SH-SY5Y (cell line): ENCODE measurements around the gene SLC66A1.
"Not testable (repeated sequence)": the region's sequence is repeated elsewhere in the genome, so short reads cannot be mapped to it uniquely, and the experiment has no call there.

Experiments used
- GATA2 ChIP-seq: IDR thresholded peaks from 2 replicates; pipeline ENCODE4 v1.6.1; 2011; ENCODE audit warnings: mild to moderate bottlenecking, low read depth, low read length
- GATA3 ChIP-seq: IDR thresholded peaks from 2 replicates; pipeline ENCODE4 v1.6.1; 2011; ENCODE audit warnings: low read depth, mild to moderate bottlenecking, low read length, moderate library complexity

The SLC66A1 gene, protein sequence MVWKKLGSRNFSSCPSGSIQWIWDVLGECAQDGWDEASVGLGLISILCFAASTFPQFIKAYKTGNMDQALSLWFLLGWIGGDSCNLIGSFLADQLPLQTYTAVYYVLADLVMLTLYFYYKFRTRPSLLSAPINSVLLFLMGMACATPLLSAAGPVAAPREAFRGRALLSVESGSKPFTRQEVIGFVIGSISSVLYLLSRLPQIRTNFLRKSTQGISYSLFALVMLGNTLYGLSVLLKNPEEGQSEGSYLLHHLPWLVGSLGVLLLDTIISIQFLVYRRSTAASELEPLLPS

DNA sequence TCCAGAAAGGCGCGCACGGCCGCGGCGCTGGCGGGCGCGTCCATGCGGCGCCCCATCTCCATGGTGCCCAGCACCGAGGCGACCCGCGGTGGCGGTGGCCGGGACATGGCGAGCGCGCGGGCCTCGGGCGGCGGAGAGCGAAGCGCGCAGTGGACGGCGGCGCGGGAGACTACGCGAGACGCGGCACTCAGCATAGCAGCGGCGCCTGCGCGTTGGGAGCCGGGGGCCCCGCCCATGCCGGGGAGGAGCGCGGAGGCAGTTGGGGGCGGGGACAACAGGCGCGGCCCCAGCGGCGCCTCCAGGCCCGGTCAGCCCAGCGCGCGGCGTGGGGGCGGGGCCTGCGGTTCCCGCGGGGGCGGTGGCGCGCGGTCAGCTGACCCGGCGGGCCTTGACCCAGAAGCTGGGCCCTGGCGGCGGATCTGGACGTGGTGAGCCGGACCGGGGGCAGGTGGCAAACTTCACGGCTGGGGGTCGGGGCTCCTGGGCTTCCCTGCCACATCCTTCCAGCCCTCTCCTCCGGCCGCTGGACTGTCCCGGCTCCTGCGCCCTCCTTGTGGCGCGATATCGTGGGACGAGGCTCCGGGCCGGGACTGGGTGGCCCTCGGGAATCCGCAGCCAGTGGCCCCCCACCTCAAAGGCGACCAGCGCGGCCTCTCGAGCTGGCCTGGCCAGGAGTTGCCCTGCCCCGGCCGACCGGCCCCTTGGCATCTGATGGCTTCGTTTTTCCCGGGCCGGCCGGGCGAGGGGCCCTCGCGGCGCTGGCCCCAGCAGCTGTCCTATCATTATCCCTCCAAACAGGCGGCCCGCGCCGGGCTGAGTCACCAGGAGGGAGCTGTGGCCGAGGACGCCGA is at the start of gene SLC66A1, which contains the start of gene AKR7A2:
Gene SLC66A1 (plus strand): TSS at position 396 of the 851 bp plus-strand sequence. CDS start 5,352 bp downstream, outside the sequence.
Gene AKR7A2 (minus strand): TSS at position 214 of the 851 bp plus-strand sequence. CDS start 20 bp downstream, at position 194.
- TF ChIP-seq GATA2, result no peak; the same call in 1 of the 2 replicates
- no peak for TF ChIP-seq GATA3

DNA sequence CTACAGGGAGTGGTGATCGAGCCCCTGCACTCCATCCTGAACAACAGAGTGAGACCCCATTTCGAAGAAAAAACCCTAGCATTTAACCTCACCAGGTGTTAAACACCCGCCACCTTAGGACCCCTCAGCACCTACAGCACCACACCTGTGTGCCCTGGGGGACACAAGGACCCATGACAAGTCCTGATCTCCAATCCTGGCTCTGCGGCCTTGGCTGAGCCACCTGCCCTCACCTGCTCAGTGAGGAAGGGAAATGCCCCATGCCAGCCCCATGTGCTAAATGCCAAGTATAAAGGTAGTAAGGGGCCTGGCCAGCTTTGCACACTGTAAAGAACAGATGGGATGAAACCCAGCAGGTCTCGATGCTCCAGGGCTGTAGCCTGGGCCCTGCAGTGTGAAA is 49.4 kb upstream of the SLC66A1 start:
- TF ChIP-seq GATA3 (no peak), GATA2 (no peak)

DNA sequence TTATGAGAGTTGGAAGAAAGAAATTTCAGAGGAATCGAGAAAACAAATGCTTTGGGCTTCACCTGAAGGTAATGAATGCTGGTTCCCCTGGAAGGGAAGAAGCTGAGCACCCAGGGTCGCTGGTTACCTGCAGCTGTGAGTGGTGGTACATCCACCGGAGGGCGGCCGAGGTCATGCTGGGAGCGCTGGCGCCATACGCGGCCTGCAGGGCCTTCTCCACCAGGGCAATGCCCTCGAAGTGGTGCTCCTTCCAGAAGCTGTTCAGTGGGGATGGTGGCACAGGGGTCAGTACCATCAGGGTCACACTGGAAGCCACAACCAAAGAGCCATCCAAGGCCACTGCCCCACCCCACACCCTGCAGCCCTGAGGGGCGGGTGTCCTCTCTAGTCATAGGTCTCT is 43.7 kb upstream of the SLC66A1 start:
- TF ChIP-seq GATA3 (no peak), GATA2 (no peak)

DNA sequence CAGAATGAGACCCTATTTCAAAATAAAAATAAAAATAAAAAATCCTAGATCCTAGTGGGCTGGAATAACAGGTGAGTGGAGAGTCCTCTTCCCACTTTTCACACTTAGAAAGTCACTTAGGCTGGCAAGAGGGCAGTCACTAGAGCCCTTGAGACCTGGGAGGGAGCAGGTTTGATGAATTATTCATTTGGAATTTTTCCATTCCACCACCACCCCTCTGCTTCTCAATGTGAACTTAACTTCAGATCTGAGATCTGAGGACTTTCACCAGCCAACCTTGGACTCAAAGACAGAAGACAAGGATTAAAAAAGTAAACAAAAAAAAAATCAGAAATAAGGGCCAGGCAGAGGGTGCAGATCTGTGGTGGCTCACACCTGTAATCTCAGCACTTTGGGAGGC is 40.1 kb upstream of the SLC66A1 start:
- TF ChIP-seq GATA3 (no peak), GATA2 (no peak)

DNA sequence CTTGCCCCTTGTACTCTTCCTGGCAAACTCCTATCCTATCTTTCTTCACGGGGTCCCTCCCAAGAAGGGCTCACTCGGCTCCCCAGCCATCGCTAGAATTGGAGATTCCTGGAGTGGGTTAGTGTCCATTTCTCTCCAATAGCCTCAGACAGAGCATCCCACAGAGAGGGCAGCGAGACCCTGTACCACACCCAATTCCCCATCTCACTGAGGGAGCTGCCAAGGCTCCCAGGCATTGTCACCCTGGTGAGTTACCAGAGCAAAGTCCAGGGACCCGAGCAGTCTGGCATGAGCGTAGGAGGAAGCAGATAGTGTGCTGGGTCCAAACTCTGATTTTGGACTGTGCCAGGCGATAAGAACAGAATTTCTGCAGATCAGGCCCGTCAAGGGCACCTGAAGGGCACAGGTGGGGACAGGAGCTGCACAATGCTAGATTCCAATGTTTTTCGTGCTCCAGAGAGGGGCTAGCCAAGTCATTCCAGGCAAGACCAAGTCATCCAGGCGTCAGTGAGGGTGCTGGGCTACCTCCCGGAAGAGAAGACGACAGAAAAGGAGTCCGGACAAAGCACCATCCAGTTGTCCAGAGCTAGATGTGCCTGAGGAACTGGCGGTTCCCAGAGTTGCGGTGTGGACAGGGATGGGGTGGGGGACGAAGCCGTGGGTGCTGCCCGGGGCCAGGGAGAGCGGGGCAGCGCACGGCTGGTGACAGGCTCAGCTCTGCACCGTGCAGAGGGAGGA is 38.9 kb upstream of the SLC66A1 start:
- TF ChIP-seq GATA3 (no peak), GATA2 (no peak)

DNA sequence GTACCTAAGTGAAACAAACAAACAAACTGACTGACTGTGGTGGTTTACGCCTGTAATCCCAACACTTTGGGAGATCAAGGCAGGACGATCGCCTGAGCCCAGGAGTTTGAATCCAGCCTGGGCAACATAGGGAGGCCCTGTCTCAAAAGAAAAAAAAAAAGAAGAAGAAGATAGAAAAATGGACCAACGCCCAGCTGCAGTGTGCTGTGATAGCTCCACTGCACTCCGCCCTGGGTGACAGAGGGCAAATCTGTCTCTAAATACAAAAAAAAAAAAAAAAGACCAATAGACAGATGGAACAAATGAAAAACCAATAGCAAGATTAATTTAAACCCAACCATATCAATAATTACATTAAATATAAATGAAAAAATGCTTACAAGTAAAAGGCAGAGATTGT is 37.5 kb upstream of the SLC66A1 start:
- TF ChIP-seq GATA3, result no peak
- no peak for TF ChIP-seq GATA2

DNA sequence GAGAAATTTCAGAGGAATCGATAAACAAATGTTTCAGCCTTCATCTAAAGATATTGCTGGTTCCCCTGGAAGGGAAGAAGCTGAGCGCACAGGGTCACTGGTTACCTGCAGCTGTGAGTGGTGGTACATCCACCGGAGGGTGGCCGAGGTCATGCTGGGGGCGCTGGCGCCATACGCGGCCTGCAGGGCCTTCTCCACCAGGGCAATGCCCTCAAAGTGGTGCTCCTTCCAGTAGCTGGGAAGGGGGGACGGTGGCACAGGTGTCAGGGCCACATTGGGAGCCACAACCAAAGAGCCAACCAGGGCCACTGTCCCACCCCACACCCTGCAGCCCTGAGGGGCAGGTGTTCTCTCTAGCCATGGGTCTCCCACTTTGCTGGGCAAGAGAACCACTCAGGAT is 28.2 kb upstream of the SLC66A1 start:
- TF ChIP-seq GATA3 (no peak), GATA2 (no peak)

DNA sequence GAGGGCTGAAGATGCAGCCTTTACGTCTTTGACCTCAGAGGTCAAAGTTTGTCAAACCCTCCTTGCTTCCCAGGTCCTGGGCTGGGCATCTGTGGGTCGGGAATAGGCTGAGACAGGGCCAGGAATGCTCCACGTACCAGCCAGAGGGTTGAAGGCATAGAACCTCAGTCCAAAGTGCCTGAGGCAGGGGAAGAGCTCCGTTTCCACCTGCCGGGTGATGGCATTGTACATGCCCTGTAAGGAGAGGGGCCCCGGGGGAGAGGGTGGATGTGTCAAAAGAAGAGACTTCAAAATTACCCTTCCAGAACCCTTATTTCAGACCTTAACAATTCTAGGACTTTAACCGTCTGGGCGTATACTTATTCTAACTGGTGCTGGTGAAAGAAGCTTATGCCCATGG is 27.2 kb upstream of the SLC66A1 start:
- TF ChIP-seq GATA3, result no peak
- no peak for TF ChIP-seq GATA2

DNA sequence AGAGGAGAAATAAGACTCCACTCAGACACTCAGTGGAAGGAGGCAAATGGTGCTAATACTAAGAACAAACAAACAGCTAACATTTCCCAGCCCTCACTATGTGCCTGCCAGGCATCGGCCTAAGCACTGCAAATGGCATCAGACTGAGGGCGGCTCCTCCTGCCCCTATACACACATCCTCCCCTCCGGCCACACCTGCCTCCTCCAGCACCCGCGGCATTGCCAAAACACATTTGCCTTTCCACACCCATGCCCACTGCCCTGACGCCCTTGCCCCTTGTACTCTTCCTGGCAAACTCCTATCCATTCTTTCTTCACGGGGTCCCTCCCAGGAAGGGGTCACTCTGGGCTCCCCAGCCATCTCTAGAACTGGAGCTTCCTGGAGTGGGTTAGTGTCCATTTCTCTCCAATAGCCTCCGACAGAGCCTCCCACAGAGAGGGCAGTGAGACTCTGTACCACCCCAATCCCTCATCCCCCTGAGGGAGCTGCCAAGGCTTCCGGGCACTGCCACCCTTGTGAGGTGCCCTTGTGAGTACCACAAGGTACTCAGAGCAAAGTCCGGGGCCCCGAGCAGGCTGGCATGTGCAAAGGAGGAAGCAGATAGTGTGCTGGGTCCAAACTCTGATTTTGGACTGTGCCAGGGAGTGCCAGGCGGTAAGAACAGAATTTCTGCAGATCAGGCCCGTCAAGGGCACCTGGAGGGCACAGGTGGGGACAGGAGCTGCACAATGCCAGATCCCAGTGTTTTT is 24.5 kb upstream of the SLC66A1 start:
- TF ChIP-seq GATA3, result no peak
- TF ChIP-seq GATA2, result no peak

DNA sequence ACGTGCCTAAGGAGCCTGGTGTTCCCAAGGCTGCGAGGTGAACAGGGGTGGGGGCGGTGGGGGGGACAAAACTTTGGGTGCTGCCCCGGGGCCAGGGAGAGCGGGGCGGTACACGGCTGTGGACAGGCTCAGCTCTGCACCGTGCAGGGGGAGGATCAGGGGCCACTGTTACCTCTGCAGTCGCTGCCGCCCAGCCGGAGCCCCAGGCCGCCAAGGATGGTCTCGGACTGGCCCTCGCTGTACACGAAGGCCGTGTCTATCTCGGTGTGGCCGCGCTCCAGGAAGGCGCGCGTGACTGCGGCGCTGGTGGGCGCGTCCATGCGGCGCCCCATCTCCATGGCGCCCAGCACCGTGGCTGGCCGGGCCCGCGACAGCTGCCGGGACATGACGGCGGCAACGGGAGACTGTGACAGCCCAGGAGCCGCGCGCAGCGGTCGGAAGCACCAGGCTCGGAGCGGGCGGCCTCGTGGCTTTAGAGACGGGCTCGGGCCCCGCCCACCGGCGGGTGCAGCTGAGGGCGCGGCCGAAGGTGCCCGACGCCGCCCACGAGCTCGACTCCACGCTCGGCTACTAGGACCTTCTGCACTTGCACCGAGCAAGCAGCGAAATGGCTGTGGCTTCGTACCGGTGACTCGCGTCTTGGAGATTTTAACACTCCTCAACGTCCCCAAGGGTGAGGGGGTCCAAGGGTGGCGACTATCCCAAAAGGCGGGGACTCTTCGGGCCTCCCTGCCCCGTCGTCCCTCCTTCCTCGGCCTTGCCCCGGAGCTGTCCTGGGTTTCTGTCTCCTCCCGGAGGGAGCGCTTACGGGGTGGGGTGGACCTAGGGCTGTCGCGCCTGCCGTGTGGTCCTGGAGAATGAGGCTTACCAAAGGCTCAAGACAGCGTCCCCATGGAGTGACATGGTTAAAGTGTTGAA is 23.5 kb upstream of the SLC66A1 start, which contains the start of gene AKR7A3:
Gene AKR7A3 (minus strand): TSS at position 447 of the 918 bp plus-strand sequence. CDS start 61 bp downstream, at position 386.
- not testable (repeated sequence) for TF ChIP-seq GATA2, GATA3

DNA sequence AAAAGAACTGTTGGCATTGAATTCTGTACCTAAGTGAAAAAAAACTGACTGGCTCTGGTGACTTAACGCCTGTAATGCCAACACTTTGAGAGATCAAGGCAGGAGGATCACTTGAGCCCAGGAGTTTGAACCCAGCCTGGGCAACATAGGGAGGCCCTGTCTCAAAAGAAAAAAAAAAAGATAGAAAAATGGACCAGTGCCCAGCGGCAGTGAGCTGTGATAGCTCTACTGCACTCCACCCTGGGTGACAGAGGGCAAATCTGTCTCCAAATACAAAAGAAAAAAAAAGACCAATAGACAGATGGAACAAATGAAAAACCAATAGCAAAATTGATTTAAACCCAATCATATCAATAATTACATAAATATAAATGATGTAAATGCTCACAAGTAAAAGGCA is 22.9 kb upstream of the SLC66A1 start:
- TF ChIP-seq GATA3 (no peak), GATA2 (no peak)

DNA sequence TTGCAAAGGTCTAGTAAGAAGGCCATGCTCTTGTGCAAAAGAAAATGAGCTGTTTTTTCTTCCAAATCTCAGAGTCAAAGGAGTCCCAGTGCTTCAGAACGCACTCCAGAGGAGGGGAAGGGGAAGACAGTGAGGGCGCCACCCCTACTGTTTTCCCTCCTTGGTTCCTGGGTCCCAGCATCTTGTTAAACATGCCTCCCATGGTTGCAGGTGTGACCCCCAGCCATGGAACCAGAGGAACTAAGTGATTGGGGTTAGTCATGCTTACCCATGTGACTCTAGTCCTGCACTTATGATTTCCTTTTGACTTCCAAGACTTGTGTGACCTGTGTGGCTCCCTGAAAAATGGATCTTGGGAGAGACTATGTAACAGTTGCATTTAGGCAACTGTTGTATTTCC is 17.5 kb upstream of the SLC66A1 start:
- TF ChIP-seq GATA2, result no peak
- no peak for TF ChIP-seq GATA3

DNA sequence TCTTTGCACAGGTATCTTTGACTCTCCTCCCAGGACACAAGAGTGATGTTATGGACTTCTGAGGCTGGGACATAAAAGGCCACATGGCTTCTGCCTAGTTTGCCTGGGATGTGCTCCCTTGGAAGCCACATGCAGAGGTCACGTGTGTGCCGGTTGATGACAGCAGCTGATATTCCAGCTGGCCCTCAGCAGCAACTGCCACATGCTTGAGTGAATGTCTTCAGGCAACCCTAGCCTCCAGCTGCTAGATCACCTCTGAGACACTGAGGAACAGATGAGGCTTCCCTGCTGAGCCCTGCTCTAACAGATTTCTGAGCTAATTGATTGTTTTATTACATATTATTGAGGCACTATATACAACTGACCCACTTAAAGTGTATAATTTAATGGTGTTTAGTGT is 11.9 kb upstream of the SLC66A1 start:
- TF ChIP-seq GATA2, result no peak
- no peak for TF ChIP-seq GATA3
